ENCODE data around the gene KCNIP4. TPM values are rescaled to one million over a fixed set of nuclear protein-coding genes. Genes with fewer than 3 reads are reported as not detected.
A peak's percentile ranks its signal among the peaks of the same experiment; 100 is the strongest.

KCNIP4 gene
- total RNA-seq, 1 donor from 2014 or later: 0.17 TPM

DNA sequence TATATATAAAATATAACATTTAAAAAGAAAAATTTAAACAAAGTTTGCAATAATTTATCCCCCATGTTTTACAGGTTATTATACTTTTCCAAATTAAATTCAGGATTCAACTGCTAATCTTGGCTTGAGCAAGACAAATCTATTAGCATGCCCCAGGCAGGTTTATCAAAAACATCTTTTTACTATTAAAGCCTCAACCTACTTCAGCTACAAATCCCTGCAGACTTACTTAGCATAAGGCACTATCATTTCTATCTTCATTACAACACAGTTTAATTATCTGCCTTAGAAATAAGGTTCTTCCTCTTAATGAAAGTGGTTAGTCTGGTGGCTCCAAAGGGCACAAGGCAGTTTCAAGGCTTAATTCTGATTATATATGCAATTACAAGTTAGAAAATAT, 770.7 kb downstream of the KCNIP4 start:
- no peak for DNase-seq (ENCODE audit: low read depth)
- TF ChIP-seq, protein P1, sequence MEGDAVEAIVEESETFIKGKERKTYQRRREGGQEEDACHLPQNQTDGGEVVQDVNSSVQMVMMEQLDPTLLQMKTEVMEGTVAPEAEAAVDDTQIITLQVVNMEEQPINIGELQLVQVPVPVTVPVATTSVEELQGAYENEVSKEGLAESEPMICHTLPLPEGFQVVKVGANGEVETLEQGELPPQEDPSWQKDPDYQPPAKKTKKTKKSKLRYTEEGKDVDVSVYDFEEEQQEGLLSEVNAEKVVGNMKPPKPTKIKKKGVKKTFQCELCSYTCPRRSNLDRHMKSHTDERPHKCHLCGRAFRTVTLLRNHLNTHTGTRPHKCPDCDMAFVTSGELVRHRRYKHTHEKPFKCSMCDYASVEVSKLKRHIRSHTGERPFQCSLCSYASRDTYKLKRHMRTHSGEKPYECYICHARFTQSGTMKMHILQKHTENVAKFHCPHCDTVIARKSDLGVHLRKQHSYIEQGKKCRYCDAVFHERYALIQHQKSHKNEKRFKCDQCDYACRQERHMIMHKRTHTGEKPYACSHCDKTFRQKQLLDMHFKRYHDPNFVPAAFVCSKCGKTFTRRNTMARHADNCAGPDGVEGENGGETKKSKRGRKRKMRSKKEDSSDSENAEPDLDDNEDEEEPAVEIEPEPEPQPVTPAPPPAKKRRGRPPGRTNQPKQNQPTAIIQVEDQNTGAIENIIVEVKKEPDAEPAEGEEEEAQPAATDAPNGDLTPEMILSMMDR (conservative IDR thresholded peaks at IDR 0.05; ENCODE audit: low read depth, low read length): no peak
- no peak overlapping the region for H3K4me3 ChIP-seq (ENCODE audit: low read depth, low read length)

DNA sequence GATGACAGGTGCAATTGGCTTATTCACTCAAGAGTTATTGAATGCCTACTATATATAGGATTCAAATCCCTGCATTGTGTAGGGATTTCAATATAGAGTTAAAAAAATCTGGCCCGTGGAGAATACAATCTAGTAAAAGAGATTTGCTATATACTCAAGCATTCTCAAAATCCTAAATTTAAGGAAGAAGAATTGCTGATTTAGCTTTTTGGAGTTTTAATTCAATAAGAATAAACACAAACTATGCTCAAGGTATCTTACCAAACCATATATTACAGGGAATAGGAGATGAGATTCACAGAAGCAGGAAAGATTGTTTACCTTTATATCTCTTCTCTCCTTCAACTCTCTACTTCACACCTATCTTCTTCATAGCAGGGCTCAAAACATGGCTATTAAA, 771.5 kb downstream of the KCNIP4 start:
- TF ChIP-seq, protein P1 (conservative IDR thresholded peaks at IDR 0.05; ENCODE audit: low read depth, low read length): no peak
- no peak overlapping the region for H3K4me3 ChIP-seq (ENCODE audit: low read depth, low read length)
- DNase-seq (ENCODE audit: low read depth): no peak

DNA sequence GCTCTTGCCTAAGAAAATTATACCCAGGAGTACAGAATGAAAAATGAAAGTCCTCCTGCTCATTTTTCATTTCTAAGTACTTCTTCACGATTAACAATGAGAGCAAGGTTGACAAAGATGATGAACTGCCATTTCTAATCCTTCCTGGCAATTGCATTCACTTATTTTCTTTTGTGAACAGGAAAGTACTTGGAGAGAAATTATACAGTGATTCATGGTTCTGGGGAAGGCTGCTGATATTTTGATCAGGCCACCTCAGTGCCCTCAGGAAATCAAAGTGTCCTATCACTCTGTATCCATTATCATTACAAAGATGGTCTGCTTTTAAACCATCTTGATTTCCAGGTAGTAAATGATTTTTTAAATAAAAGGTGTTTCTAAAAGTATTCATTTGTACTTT, 780.9 kb downstream of the KCNIP4 start:
- DNase-seq (ENCODE audit: low read depth): no peak
- TF ChIP-seq, protein P1 (conservative IDR thresholded peaks at IDR 0.05; ENCODE audit: low read depth, low read length): no peak
- H3K4me3 ChIP-seq (ENCODE audit: low read depth, low read length): no peak overlapping the region

DNA sequence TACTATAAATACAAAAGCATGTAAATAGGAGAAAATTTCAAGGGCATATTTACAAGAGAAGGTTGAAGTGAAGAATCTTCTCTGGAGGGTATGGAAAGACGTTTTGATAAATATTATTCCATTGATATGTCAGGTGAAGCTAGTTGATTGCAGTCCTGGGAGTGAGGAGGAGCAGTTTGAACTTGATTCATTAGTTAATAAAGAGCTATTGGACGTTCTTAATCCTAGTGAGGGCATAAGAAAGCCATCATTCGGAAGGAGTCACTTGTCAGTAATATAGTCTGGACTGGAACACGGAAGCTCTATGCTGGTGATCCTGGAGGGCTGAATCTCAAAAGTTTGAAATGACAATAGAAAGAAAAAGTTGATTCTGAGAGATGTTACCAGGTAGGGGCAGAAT, 793.2 kb downstream of the KCNIP4 start:
- TF ChIP-seq, protein P1 (conservative IDR thresholded peaks at IDR 0.05; ENCODE audit: low read depth, low read length): no peak
- no peak for DNase-seq (ENCODE audit: low read depth)
- H3K4me3 ChIP-seq (ENCODE audit: low read depth, low read length): no peak overlapping the region

DNA sequence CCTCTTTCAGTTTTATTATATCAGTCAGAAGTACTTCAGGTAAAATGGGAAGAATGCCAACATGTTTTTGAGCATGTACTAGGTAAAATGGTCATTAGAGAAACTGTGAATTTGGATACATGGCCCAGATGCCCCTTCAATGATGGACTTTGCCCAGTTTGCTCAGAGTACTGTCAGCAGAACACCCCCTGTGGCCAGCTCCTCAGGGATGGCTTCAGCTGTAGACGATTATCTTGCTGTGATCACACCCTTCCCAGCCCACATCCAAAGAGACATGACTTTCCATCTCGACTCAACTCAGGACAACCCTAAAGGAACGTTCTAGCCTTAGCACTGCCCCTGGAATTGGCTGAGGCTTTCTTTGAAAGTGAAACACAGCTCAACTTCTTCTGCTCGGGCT, 809.2 kb downstream of the KCNIP4 start:
- DNase-seq (ENCODE audit: low read depth): no peak
- TF ChIP-seq, protein P1 (conservative IDR thresholded peaks at IDR 0.05; ENCODE audit: low read depth, low read length): no peak
- no peak overlapping the region for H3K4me3 ChIP-seq (ENCODE audit: low read depth, low read length)

DNA sequence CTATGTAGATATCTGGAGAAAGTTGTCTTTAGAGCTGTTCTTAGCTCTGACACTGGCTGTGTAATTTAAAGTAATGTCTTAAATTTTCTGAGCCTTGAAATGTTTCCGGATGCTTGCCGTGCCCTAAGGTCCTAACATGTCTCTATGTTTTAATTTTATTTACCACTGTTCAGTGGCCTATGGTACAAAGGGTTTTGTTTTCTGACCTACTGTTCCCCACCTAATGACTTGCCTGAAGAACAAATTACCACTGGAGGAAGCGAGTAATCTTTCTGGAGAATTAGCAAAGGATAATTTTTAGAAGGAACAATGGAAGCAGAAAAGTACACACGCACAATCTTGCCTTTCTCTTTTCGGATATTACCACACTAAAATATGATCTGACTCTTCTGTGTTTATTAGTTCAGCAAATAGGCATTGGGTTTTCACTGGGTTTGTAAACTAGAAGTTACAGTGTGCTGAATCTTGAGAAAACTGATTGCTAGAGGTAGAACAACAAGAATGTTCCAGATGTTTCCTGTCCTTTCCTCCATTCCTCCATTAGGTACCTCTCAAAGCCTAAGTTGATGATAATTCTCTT, 812.4 kb downstream of the KCNIP4 start:
- DNase-seq (ENCODE audit: low read depth): no peak
- TF ChIP-seq, protein P1 (conservative IDR thresholded peaks at IDR 0.05; ENCODE audit: low read depth, low read length): no peak

DNA sequence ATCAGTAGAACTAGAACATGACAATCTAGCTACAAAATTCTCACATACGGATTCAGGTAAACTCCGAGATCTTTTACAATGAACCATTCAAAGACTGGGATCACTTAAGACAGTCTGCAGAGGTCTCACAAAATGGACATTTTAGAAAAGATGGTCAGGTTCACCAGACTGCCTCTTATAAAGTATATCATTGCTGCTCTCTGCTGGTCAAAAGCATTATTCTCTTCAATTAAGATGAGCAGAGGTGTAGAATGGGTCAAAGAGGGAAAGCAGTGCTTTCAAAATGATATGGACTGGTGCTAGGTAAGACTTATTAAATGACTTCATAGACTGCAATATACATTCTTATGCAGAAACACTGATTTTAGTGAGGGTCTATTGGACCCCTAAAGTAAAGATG, 813.6 kb downstream of the KCNIP4 start:
- DNase-seq (ENCODE audit: low read depth): peak; percentile 6
- TF ChIP-seq, protein P1 (conservative IDR thresholded peaks at IDR 0.05; ENCODE audit: low read depth, low read length): peak; percentile 51

More for the DNA sequence above, 812.4 kb downstream of the KCNIP4 start:
- H3K4me3 ChIP-seq (ENCODE audit: low read depth, low read length): no peak overlapping the region

More for the DNA sequence above, 813.6 kb downstream of the KCNIP4 start:
- no peak overlapping the region for H3K4me3 ChIP-seq (ENCODE audit: low read depth, low read length)
